Muscle layer of duodenum (tissue), 2 donors: ENCODE data around the gene P2RY12.

Experiments
- H3K27ac ChIP-seq: one replicate; pipeline ENCODE4 v1.7.0; 2013; ENCODE audit warnings: mild to moderate bottlenecking, low read length
- H3K27me3 ChIP-seq: one replicate; pipeline ENCODE4 v1.7.0; 2013; ENCODE audit warnings: low read depth, mild to moderate bottlenecking, control low read depth, low read length
- H3K36me3 ChIP-seq, 2 donors: one replicate each; pipeline ENCODE4 v1.7.0; 2013; ENCODE audit warnings: low read length in 2 of 2, control low read depth in 1 of 2, mild to moderate bottlenecking in 1 of 2; ENCODE audit not compliant: insufficient read depth in 2 of 2, control insufficient read depth in 1 of 2
- H3K4me1 ChIP-seq, 2 donors: one replicate each; pipeline ENCODE4 v1.7.0; 2013; ENCODE audit warnings: low read length in 2 of 2, mild to moderate bottlenecking in 2 of 2, control low read depth in 1 of 2, moderate library complexity in 1 of 2; ENCODE audit not compliant: insufficient read depth in 2 of 2, control insufficient read depth in 1 of 2
- H3K4me3 ChIP-seq, 2 donors: one replicate each; pipeline ENCODE4 v1.7.0; 2013; ENCODE audit warnings: low read length in 2 of 2, low read depth in 1 of 2, mild to moderate bottlenecking in 1 of 2
- H3K9me3 ChIP-seq, 2 donors: one replicate each; pipeline ENCODE4 v1.7.0; 2013; ENCODE audit warnings: low read length in 2 of 2, control low read depth in 1 of 2, mild to moderate bottlenecking in 1 of 2; ENCODE audit not compliant: control insufficient read depth in 1 of 2
- donor health status: healthy.

The P2RY12 gene

GRCh38 chr3:151305060-151305774 is 79.3 kb downstream of the P2RY12 start:
- no peaks in the 10 kb centered on the region for H3K4me1 ChIP-seq
- H3K9me3 ChIP-seq: no peaks in the 10 kb centered on the region
- no peak overlapping the region for H3K4me3 ChIP-seq
- no peaks in the 10 kb centered on the region for H3K27me3 ChIP-seq
- no peak overlapping the region for H3K27ac ChIP-seq
- no peaks in the 10 kb centered on the region for H3K36me3 ChIP-seq

GRCh38 chr3:151303751-151304150 is 80.8 kb downstream of the P2RY12 start:
- Histone ChIP-seq H3K27ac (no peak overlapping the region), H3K4me3 (no peak overlapping the region), H3K9me3 (no peaks in the 10 kb centered on the region), H3K4me1 (no peaks in the 10 kb centered on the region), H3K27me3 (no peaks in the 10 kb centered on the region), H3K36me3 (no peaks in the 10 kb centered on the region)

GRCh38 chr3:151301787-151302186 is 82.8 kb downstream of the P2RY12 start:
- Histone ChIP-seq H3K36me3 (no peaks in the 10 kb centered on the region), H3K27ac (no peak overlapping the region), H3K9me3 (no peaks in the 10 kb centered on the region), H3K27me3 (no peaks in the 10 kb centered on the region), H3K4me1 (no peaks in the 10 kb centered on the region), H3K4me3 (no peak overlapping the region)

- Histone ChIP-seq H3K27me3 (no peaks in the 10 kb centered on the region), H3K4me1 (no peaks in the 10 kb centered on the region), H3K27ac (no peak overlapping the region), H3K4me3 (no peak overlapping the region), H3K36me3 (no peaks in the 10 kb centered on the region), H3K9me3 (no peaks in the 10 kb centered on the region)
Observed at GRCh38 chr3:151300539-151300938, 84.0 kb downstream of the P2RY12 start.

GRCh38 chr3:151299006-151299405 is 85.5 kb downstream of the P2RY12 start:
- H3K4me3 ChIP-seq: no peak overlapping the region
- H3K27me3 ChIP-seq: no peaks in the 10 kb centered on the region
- H3K36me3 ChIP-seq: no peaks in the 10 kb centered on the region
- H3K4me1 ChIP-seq: no peaks in the 10 kb centered on the region
- no peak overlapping the region for H3K27ac ChIP-seq
- no peaks in the 10 kb centered on the region for H3K9me3 ChIP-seq

- H3K4me3 ChIP-seq: no peak overlapping the region
- H3K27ac ChIP-seq: no peak overlapping the region
- H3K4me1 ChIP-seq: no peaks in the 10 kb centered on the region
- no peaks in the 10 kb centered on the region for H3K27me3 ChIP-seq
- H3K9me3 ChIP-seq: no peaks in the 10 kb centered on the region
- no peaks in the 10 kb centered on the region for H3K36me3 ChIP-seq
Observed at GRCh38 chr3:151297429-151297828, 87.1 kb downstream of the P2RY12 start.

GRCh38 chr3:151296226-151296625 is 88.3 kb downstream of the P2RY12 start:
- Histone ChIP-seq H3K27ac (no peak overlapping the region), H3K27me3 (no peaks in the 10 kb centered on the region), H3K9me3 (no peaks in the 10 kb centered on the region), H3K4me3 (no peak overlapping the region), H3K4me1 (no peaks in the 10 kb centered on the region), H3K36me3 (no peaks in the 10 kb centered on the region)

GRCh38 chr3:151293127-151293526 is 91.4 kb downstream of the P2RY12 start:
- H3K36me3 ChIP-seq: no peaks in the 10 kb centered on the region
- no peaks in the 10 kb centered on the region for H3K9me3 ChIP-seq
- no peaks in the 10 kb centered on the region for H3K4me1 ChIP-seq
- H3K27ac ChIP-seq: no peak overlapping the region
- H3K4me3 ChIP-seq: no peak overlapping the region
- no peaks in the 10 kb centered on the region for H3K27me3 ChIP-seq

GRCh38 chr3:151290673-151291072 is 93.9 kb downstream of the P2RY12 start:
- no peaks in the 10 kb centered on the region for H3K4me1 ChIP-seq
- no peaks in the 10 kb centered on the region for H3K36me3 ChIP-seq
- no peak overlapping the region for H3K4me3 ChIP-seq
- H3K27ac ChIP-seq: no peak overlapping the region
- H3K27me3 ChIP-seq: no peaks in the 10 kb centered on the region
- H3K9me3 ChIP-seq: no peaks in the 10 kb centered on the region

- Histone ChIP-seq H3K27me3 (no peaks in the 10 kb centered on the region), H3K4me3 (no peak overlapping the region), H3K36me3 (no peaks in the 10 kb centered on the region), H3K27ac (no peak overlapping the region), H3K9me3 (no peaks in the 10 kb centered on the region), H3K4me1 (peaks cover 0 to 1% of the 10 kb centered on the region in 2 donors)
Observed at GRCh38 chr3:151289445-151289844, 95.1 kb downstream of the P2RY12 start.
